ENCODE data around the gene IL1R2.

GRCh38 chr2:102062802-102063201 lies 71.0 kb downstream of the IL1R2 start:
- TF ChIP-seq CTCF (IDR thresholded peaks at IDR 0.05; ENCODE audit: insufficient read depth, low read length) (no peak), REST (IDR thresholded peaks at IDR 0.05; ENCODE audit: insufficient replicate concordance, low read depth) (no peak), SPI1 (IDR thresholded peaks at IDR 0.05; ENCODE audit: borderline replicate concordance, low read depth) (no peak)

Measured in HL-60 (cell line).